ENCODE results near the gene MMRN2. TPM values are rescaled to one million over a fixed set of nuclear protein-coding genes. Genes with fewer than 3 reads are reported as not detected.

Gene MMRN2, protein sequence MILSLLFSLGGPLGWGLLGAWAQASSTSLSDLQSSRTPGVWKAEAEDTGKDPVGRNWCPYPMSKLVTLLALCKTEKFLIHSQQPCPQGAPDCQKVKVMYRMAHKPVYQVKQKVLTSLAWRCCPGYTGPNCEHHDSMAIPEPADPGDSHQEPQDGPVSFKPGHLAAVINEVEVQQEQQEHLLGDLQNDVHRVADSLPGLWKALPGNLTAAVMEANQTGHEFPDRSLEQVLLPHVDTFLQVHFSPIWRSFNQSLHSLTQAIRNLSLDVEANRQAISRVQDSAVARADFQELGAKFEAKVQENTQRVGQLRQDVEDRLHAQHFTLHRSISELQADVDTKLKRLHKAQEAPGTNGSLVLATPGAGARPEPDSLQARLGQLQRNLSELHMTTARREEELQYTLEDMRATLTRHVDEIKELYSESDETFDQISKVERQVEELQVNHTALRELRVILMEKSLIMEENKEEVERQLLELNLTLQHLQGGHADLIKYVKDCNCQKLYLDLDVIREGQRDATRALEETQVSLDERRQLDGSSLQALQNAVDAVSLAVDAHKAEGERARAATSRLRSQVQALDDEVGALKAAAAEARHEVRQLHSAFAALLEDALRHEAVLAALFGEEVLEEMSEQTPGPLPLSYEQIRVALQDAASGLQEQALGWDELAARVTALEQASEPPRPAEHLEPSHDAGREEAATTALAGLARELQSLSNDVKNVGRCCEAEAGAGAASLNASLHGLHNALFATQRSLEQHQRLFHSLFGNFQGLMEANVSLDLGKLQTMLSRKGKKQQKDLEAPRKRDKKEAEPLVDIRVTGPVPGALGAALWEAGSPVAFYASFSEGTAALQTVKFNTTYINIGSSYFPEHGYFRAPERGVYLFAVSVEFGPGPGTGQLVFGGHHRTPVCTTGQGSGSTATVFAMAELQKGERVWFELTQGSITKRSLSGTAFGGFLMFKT
- 200 and 261 TPM in 2 replicates for total RNA-seq

DNA sequence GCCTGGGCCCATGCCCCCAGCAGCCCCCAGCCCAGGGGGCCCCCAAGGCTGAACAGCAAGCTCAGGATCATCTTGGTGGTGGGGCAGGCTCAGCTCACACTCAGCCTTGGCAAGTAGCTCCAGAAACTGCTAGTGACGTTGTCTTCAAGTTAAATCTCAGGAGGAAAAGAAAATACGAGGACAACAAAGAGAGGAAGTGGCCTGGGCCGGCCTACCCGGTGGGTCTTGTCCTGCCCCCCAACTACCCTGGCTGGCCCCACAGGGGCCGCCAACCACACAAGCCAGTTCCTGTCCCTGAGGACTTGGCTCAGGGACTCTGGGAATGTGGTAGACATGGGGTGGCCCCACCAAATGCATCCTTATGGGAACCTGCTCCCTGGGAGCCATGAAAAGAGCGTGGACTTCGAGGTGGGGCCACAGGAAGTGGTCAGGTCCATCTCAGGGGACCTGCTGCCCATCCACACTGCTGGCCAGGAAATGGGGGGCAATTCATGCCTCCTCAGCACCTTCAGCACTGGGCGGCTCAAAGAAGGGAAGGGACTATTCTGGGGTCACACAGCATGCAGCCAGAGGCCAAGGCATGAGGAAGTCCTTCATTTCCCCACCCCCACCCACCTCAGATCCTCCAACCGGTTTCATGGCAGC lies at the start of gene MMRN2:
TSS of gene MMRN2 (minus strand) at position 145 of the 645 bp plus-strand sequence. CDS start at position 71, 74 bp downstream.

DNA sequence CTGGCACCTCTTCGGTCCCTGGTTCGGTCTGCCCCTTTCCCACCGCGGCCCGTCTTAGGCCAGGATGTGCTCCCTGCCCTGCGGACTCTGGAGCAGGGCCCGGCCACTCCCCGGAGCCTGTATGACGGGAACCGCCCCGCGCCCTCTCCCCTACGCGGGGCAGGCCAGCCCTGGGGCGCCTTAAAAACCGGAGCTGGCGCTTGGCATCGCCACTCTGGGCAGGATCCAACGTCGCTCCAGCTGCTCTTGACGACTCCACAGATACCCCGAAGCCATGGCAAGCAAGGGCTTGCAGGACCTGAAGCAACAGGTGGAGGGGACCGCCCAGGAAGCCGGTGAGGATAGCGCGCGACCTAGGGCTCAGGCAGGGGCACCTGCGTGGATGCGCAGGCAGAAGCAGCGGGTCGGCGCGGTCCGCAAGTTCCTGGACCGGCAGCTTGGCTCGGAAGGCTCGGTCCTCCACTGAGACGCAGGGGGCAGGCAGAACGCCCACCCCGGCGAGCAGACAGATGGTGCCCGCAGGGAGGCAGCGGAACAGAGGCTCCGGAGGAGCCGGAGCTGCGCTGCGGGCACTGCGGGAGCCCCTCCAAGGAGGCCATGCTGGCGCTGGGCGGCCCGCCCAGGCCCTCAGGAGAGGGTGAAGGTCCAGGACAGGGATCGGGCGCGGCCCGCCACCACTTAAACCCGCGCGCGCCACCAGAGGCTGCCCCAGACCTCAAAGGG lies 11.0 kb upstream of the MMRN2 start, which contains the start of gene ADIRF:
TSS of gene ADIRF (plus strand) at position 212 of the 723 bp plus-strand sequence. CDS start at position 275, 63 bp downstream.

DNA sequence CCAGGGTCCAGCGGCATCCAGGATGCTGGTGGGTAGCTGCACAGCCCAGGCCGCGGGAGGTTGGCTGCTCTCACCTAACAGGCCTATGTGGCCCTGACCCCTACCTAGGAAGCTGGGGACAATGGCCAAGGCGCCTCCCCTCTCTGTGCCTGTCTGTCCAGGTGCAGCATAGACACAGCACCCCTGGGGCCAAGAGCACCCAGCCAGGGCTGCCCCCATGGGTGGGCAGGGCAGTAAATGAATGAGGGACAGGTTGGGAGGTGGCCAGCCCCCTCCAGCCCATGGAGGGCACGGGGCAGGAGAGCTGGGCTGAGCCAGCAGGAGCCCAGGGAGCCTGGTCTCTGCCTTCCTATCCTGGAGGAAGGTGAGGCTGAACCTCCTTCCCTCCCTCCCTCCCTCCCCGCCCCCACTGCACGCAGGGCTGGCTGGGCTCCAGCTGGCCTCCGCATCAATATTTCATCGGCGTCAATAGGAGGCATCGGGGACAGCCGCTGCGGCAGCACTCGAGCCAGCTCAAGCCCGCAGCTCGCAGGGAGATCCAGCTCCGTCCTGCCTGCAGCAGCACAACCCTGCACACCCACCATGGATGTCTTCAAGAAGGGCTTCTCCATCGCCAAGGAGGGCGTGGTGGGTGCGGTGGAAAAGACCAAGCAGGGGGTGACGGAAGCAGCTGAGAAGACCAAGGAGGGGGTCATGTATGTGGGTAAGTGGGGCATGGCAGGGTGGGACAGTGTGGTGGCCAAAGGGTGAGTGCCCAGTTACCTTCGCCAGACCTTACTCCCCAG lies 893 bp upstream of the MMRN2 start, which contains the start of gene SNCG:
TSS of gene SNCG (plus strand) at position 484 of the 785 bp plus-strand sequence. CDS start at position 583, 99 bp downstream.

Small RNA genes lying within 50 kb of the gene (small RNA-seq; reads per million reads assigned to genes)
- gene BMS1P3 (not detected), gene RNU1-19P (3.7 reads per million, percentile 71 among the genes with 10 or more reads in this experiment)

Other genes with a start within 250 kb of the MMRN2 start
- 1.5 and 5.3 TPM in 2 replicates for gene BMPR1A, start 201.0 kb downstream of the MMRN2 start, total RNA-seq
- 21.4 and 36.2 TPM in 2 replicates for gene SNCG, start 984 bp upstream of the MMRN2 start, total RNA-seq
- 8.4 and 15.3 TPM in 2 replicates for gene ADIRF, start 10.9 kb upstream of the MMRN2 start, total RNA-seq
- gene FAM25A, start 62.7 kb upstream of the MMRN2 start, total RNA-seq = not detected in 2 replicates
- 193 and 209 TPM in 2 replicates for gene GLUD1, start 137.2 kb upstream of the MMRN2 start, total RNA-seq
- gene SHLD2, start 137.6 kb upstream of the MMRN2 start, total RNA-seq = 41.7 and 41.8 TPM in 2 replicates

Data from thoracic aorta endothelial cell (primary cell).